GM23338 (cell line): ENCODE data around the gene NCAN. TPM values are rescaled to one million over a fixed set of nuclear protein-coding genes. Genes with fewer than 3 reads are reported as not detected.

Experiments
- ATAC-seq: fragments of 200-7000 bp; cut with Tn5 transposase; 3 replicates; pipeline ENCODE4 v1.9.1; 2020
- DNase-seq: peaks from one replicate; pipeline ENCODE4 v3.0.0-alpha.2; 2015; ENCODE audit warnings: low spot score
- H2AFZ ChIP-seq: fragments of 200-600 bp; sonication (generic); 2 replicates; pipeline ENCODE4 v1.8.0; 2016; ENCODE audit warnings: antibody characterized with exemption, mild to moderate bottlenecking, moderate library complexity
- H3F3A ChIP-seq: fragments of 200-600 bp; sonication (generic); replicated peaks from 2 replicates; pipeline ENCODE4 v1.8.0; 2017; ENCODE audit warnings: antibody characterized with exemption, mixed run types, low read depth
- H3K27ac ChIP-seq: fragments of 200-600 bp; sonication (generic); 2 replicates; pipeline ENCODE4 v1.6.1; 2016; ENCODE audit warnings: low read depth
- H3K27me3 ChIP-seq: fragments of 200-600 bp; sonication (generic); 2 replicates; pipeline ENCODE4 v1.8.0; 2016; ENCODE audit warnings: mild to moderate bottlenecking, mixed run types, moderate library complexity; ENCODE audit not compliant: insufficient read depth
- H3K36me3 ChIP-seq: fragments of 200-600 bp; sonication (generic); 2 replicates; pipeline ENCODE4 v1.8.0; 2016; ENCODE audit warnings: mild to moderate bottlenecking; ENCODE audit not compliant: insufficient read depth
- H3K4me1 ChIP-seq: fragments of 200-600 bp; sonication (generic); 2 replicates; pipeline ENCODE4 v1.8.0; 2016; ENCODE audit warnings: mild to moderate bottlenecking, moderate library complexity; ENCODE audit not compliant: insufficient read depth
- H3K4me2 ChIP-seq: fragments of 200-600 bp; sonication (generic); 2 replicates; pipeline ENCODE4 v1.7.1; 2017; ENCODE audit warnings: mixed run types
- H3K4me3 ChIP-seq: fragments of 200-600 bp; sonication (generic); 2 replicates; pipeline ENCODE4 v1.6.1; 2016; ENCODE audit warnings: mixed run types
- H3K79me2 ChIP-seq: fragments of 200-600 bp; sonication (generic); replicated peaks from 2 replicates; pipeline ENCODE4 v1.8.0; 2017; ENCODE audit warnings: mild to moderate bottlenecking; ENCODE audit not compliant: insufficient read depth
- H3K9me2 ChIP-seq: fragments of 200-600 bp; sonication (generic); 2 replicates; pipeline ENCODE4 v1.8.0; 2017; ENCODE audit not compliant: insufficient read depth
- H4K20me1 ChIP-seq: fragments of 200-600 bp; sonication (generic); replicated peaks from 2 replicates; pipeline ENCODE4 v1.8.0; 2017; ENCODE audit warnings: mild to moderate bottlenecking; ENCODE audit not compliant: insufficient read depth
- H3K27ac Mint-ChIP-seq: 2 replicates; pipeline ENCODE4 v1.8.0; 2020; ENCODE audit warnings: inconsistent platforms, mild to moderate bottlenecking, moderate library complexity, mixed read lengths
- H3K27me3 Mint-ChIP-seq: 3 replicates; pipeline ENCODE4 v1.8.0; 2022; ENCODE audit warnings: low read depth, mild to moderate bottlenecking, moderate library complexity, mixed read lengths, inconsistent platforms; ENCODE audit not compliant: insufficient read depth, poor library complexity
- H3K36me3 Mint-ChIP-seq: 3 replicates; pipeline ENCODE4 v1.8.0; 2021; ENCODE audit warnings: low read depth, mild to moderate bottlenecking, inconsistent platforms, moderate library complexity, mixed read lengths
- H3K4me1 Mint-ChIP-seq: 3 replicates; pipeline ENCODE4 v1.8.0; 2020; ENCODE audit warnings: mild to moderate bottlenecking, inconsistent platforms, mixed read lengths
- H3K4me3 Mint-ChIP-seq: 3 replicates; pipeline ENCODE4 v1.8.0; 2021; ENCODE audit warnings: moderate library complexity, mild to moderate bottlenecking, inconsistent platforms, mixed read lengths
- H3K9me3 Mint-ChIP-seq: 3 replicates; pipeline ENCODE4 v1.8.0; 2020; ENCODE audit warnings: moderate library complexity, mild to moderate bottlenecking, inconsistent platforms, mixed read lengths
- CREB1 ChIP-seq: fragments of 250-450 bp; sonication (Bioruptor Pico); IDR thresholded peaks from 2 replicates; pipeline ENCODE4 v1.5.0; 2020; ENCODE audit warnings: low read depth, mild to moderate bottlenecking, moderate library complexity
- CTCF ChIP-seq, 2 experiments: fragments of 200-600 bp in 1 of 2; sonication (generic) in 1 of 2; conservative IDR thresholded peaks; 2 replicates each; pipeline versions ENCODE4 v1.5.1 to v1.6.1; 2016 to 2017; ENCODE audit warnings: antibody characterized with exemption in 2 of 2, low read depth in 2 of 2, mild to moderate bottlenecking in 2 of 2, moderate library complexity in 1 of 2
- ETS1 ChIP-seq: IDR thresholded peaks from 2 replicates; pipeline ENCODE4 v1.6.1; 2016; ENCODE audit warnings: antibody characterized with exemption
- EZH2 ChIP-seq: fragments of 200-600 bp; sonication (generic); IDR thresholded peaks from one replicate; pipeline ENCODE4 v1.8.0; 2017; ENCODE audit warnings: antibody characterized with exemption, mild to moderate bottlenecking, low read depth; ENCODE audit not compliant: unreplicated experiment
- EZH2phosphoT487 ChIP-seq: fragments of 200-600 bp; sonication (generic); IDR thresholded peaks from one replicate; pipeline ENCODE4 v1.8.1; 2018; ENCODE audit warnings: antibody characterized with exemption; ENCODE audit not compliant: unreplicated experiment
- NANOG ChIP-seq: IDR thresholded peaks from 2 replicates; pipeline ENCODE4 v1.6.1; 2016; ENCODE audit warnings: antibody characterized with exemption, borderline replicate concordance
- POLR2AphosphoS5 ChIP-seq: IDR thresholded peaks from 2 replicates; pipeline ENCODE4 v1.6.1; 2016; ENCODE audit warnings: antibody characterized with exemption, low read depth
- REST ChIP-seq: IDR thresholded peaks from one replicate; pipeline ENCODE4 v1.6.1; 2018; ENCODE audit warnings: antibody characterized with exemption; ENCODE audit not compliant: unreplicated experiment
- STAT1 ChIP-seq: IDR thresholded peaks from one replicate; pipeline ENCODE4 v1.6.1; 2016; ENCODE audit warnings: antibody characterized with exemption; ENCODE audit not compliant: unreplicated experiment
- ZNF331 ChIP-seq: fragments of 250-450 bp; sonication (Bioruptor Pico); IDR thresholded peaks from 2 replicates; pipeline ENCODE4 v1.5.0; 2020; ENCODE audit warnings: low read depth, mild to moderate bottlenecking, moderate library complexity
- ZNF462 ChIP-seq: fragments of 250-450 bp; sonication (Bioruptor Pico); IDR thresholded peaks from 2 replicates; pipeline ENCODE4 v1.5.0; 2020; ENCODE audit warnings: mild to moderate bottlenecking, moderate library complexity
- polyA plus RNA-seq: library from polyadenylated mRNA; unstranded; fragments of >200 nt; fragmentation: Nextera tagmentation; extraction: Ambion mirVana; gene quantifications from 2 replicates; pipeline ENCODE4 v1.2.1, GENCODE V29; 2016
- total RNA-seq: library from RNA; depleted of rRNA; stranded (reverse); fragments of >200 nt; shearing (Covaris generic); gene quantifications from 2 replicates; pipeline ENCODE4 v1.2.3, GENCODE V29; 2014

The NCAN gene
- total and polyA plus RNA-seq, 2 experiments from 2014 or later: 1.8 to 9.4 TPM

- TF ChIP-seq ETS1: no peak
- no peak for TF ChIP-seq STAT1
- TF ChIP-seq CTCF (conservative IDR thresholded peaks at IDR 0.05; ENCODE audit: low read depth in 2 of 2): no peak
- no peak for TF ChIP-seq ZNF331
- TF ChIP-seq NANOG: no peak
- TF ChIP-seq CREB1: no peak
- TF ChIP-seq EZH2: no peak
- no peak for TF ChIP-seq EZH2phosphoT487
- no peak for TF ChIP-seq REST
- no peak; the same call in 1 of the 2 replicates for TF ChIP-seq POLR2AphosphoS5
Observed at GRCh38 chr19:19256072-19256969, 44.6 kb downstream of the NCAN start (continued).

GRCh38 chr19:19257137-19257536, 45.4 kb downstream of the NCAN start:
- H3K4me3 ChIP-seq: no peak overlapping the region
- no peak overlapping the region for H3K4me2 ChIP-seq
- peaks cover 3% of the 10 kb centered on the region; the same call in 1 of the 2 replicates for H3F3A ChIP-seq
- H3K27ac ChIP-seq: no peak overlapping the region
- DNase-seq (no peak), ATAC-seq (no peak)
- no peak overlapping the region for H2AFZ ChIP-seq
- H3K36me3 ChIP-seq: no peaks in the 10 kb centered on the region
- Mint-ChIP-seq H3K9me3 (peaks cover 7% of the 10 kb centered on the region), H3K27ac (no peak overlapping the region), H3K36me3 (peaks cover 29% of the 10 kb centered on the region), H3K4me3 (no peak overlapping the region; the same call in 2 of the 3 replicates), H3K27me3 (peaks cover 23% of the 10 kb centered on the region), H3K4me1 (peaks cover 13% of the 10 kb centered on the region)
- H3K9me2 ChIP-seq: no peaks in the 10 kb centered on the region
- H3K4me1 ChIP-seq: peaks cover 8% of the 10 kb centered on the region; the same call in 1 of the 2 replicates
- H3K79me2 ChIP-seq: no peaks in the 10 kb centered on the region
- H3K27me3 ChIP-seq: peaks cover 27% of the 10 kb centered on the region
- H4K20me1 ChIP-seq: no peaks in the 10 kb centered on the region; the same call in 1 of the 2 replicates
- TF ChIP-seq ZNF331 (no peak), EZH2 (no peak), ZNF462 (CRISPR knock-in tag) (no peak), STAT1 (no peak)
